Chondrocyte (in vitro differentiated cells): ENCODE measurements around the gene ASNS. TPM values are rescaled to one million over a fixed set of nuclear protein-coding genes. Genes with fewer than 3 reads are reported as not detected.
"Not testable (repeated sequence)": the region's sequence is repeated elsewhere in the genome, so short reads cannot be mapped to it uniquely, and the experiment has no call there.

Experiments
- DNase-seq: peaks from one replicate; pipeline ENCODE4 v3.0.0; 2021; ENCODE audit warnings: mixed read lengths, low spot score
- H3K27ac Mint-ChIP-seq: one replicate; pipeline ENCODE4 v1.8.0; 2021; ENCODE audit warnings: mild to moderate bottlenecking, moderate library complexity, mixed read lengths; ENCODE audit not compliant: unreplicated experiment
- H3K27me3 Mint-ChIP-seq: 2 replicates; pipeline ENCODE4 v1.8.0; 2021; ENCODE audit warnings: low read depth, mixed read lengths
- H3K36me3 Mint-ChIP-seq: 2 replicates; pipeline ENCODE4 v1.8.0; 2021; ENCODE audit warnings: low read depth, mixed read lengths
- H3K4me1 Mint-ChIP-seq: 2 replicates; pipeline ENCODE4 v1.8.0; 2021; ENCODE audit warnings: low read depth, mild to moderate bottlenecking, mixed read lengths
- H3K4me3 Mint-ChIP-seq: one replicate; pipeline ENCODE4 v1.8.0; 2021; ENCODE audit warnings: mild to moderate bottlenecking, moderate library complexity, mixed read lengths; ENCODE audit not compliant: unreplicated experiment
- H3K9me3 Mint-ChIP-seq: 2 replicates; pipeline ENCODE4 v1.8.0; 2021; ENCODE audit warnings: low read depth, mixed read lengths
- CTCF ChIP-seq: fragments of 200-600 bp; sonication (generic); IDR thresholded peaks from 2 replicates; pipeline ENCODE4 v1.5.0; 2021; ENCODE audit warnings: antibody characterized with exemption, mild to moderate bottlenecking, moderate library complexity
- total RNA-seq: library from RNA; stranded (reverse); gene quantifications from 3 replicates; pipeline ENCODE4 v1.2.1, GENCODE V29; 2021

Gene ASNS
- total RNA-seq, 1 donor from 2014 or later: 238 TPM

- Mint-ChIP-seq H3K27me3 (no peaks in the 10 kb centered on the region), H3K27ac (peak overlapping the region; percentile 14), H3K4me3 (no peak overlapping the region), H3K36me3 (peaks cover 39% of the 10 kb centered on the region), H3K9me3 (no peaks in the 10 kb centered on the region), H3K4me1 (peaks cover 30% of the 10 kb centered on the region)
- no peak for TF ChIP-seq CTCF
- DNase-seq: no peak
Measured at GRCh38 chr7:97859606-97860204, 12.5 kb downstream of the ASNS start.

- peaks cover 46% of the 10 kb centered on the region for H3K36me3 Mint-ChIP-seq
- H3K27me3 Mint-ChIP-seq: no peaks in the 10 kb centered on the region
- DNase-seq: no peak
- no peak overlapping the region for H3K27ac Mint-ChIP-seq
- H3K9me3 Mint-ChIP-seq: no peaks in the 10 kb centered on the region
- TF ChIP-seq CTCF: no peak
- peaks cover 23% of the 10 kb centered on the region for H3K4me1 Mint-ChIP-seq
- no peak overlapping the region for H3K4me3 Mint-ChIP-seq
Measured at GRCh38 chr7:97858221-97858620, 14.0 kb downstream of the ASNS start.

- no peak for DNase-seq
- no peak for TF ChIP-seq CTCF
- Mint-ChIP-seq H3K4me1 (peaks cover 16% of the 10 kb centered on the region), H3K9me3 (no peaks in the 10 kb centered on the region), H3K27ac (no peak overlapping the region), H3K4me3 (no peak overlapping the region), H3K27me3 (no peaks in the 10 kb centered on the region), H3K36me3 (peaks cover 52% of the 10 kb centered on the region)
Measured at GRCh38 chr7:97857544-97857943, 14.7 kb downstream of the ASNS start.

- no peak for TF ChIP-seq CTCF
- Mint-ChIP-seq H3K27me3 (no peaks in the 10 kb centered on the region), H3K4me3 (no peak overlapping the region), H3K9me3 (no peaks in the 10 kb centered on the region), H3K27ac (no peak overlapping the region), H3K36me3 (peaks cover 41% of the 10 kb centered on the region), H3K4me1 (no peaks in the 10 kb centered on the region)
- DNase-seq: no peak
Measured at GRCh38 chr7:97851683-97852082, 20.5 kb downstream of the ASNS start.

- not testable (repeated sequence) for H3K27ac Mint-ChIP-seq, H3K4me1 Mint-ChIP-seq, H3K9me3 Mint-ChIP-seq, H3K4me3 Mint-ChIP-seq, H3K27me3 Mint-ChIP-seq, DNase-seq
- H3K36me3 Mint-ChIP-seq: peaks cover 34% of the 10 kb centered on the region
Measured at GRCh38 chr7:97850262-97851031, 21.8 kb downstream of the ASNS start.
